ENCODE results near the gene SPINK5.

The SPINK5 gene

DNA sequence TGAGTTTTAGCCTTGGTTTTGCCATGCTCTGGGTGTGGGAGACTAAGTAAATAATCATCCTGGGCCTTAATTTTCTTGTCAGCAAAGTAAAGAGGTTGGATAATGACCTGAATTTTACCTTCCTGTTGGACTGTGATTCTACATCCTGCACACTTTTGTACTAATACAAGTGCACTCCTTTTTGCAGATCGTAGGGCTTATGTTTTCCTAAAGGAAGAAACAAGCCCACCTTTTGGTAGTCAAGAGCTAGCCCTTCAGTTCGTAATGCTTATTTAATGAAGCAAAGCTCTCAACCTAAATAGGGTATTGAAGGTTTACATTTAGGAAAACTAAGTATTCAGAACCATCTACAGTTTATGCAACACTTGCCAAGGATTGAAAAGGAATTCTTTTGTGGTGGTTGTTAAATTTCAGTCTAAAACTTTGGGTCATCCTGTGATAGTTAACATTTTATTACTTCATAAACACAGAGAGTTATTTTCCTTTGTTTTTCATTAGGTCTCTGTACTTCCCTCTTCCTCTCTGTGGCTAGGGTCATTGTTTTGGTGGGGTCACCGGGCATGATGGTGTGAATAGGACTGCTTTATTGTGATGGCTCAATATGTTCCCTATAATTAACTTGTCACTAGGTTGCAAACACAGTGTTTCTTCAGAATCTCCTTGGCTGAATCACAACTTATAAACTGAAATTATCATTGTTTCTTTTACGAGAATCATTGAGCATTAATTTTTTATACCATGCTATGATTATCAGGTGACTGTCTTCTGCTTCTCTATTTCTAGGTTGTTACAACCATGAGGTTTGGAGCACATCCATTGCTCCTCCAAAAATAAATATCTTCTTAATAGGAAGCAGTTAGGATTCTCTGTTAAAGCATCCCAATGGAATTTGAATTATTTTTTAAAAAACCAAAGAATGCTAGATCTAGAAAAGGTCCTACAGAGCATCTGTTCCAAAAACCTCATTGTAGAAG lies 28.5 kb downstream of the SPINK5 start:
- no peak for DNase-seq (ENCODE audit: low spot score)

DNA sequence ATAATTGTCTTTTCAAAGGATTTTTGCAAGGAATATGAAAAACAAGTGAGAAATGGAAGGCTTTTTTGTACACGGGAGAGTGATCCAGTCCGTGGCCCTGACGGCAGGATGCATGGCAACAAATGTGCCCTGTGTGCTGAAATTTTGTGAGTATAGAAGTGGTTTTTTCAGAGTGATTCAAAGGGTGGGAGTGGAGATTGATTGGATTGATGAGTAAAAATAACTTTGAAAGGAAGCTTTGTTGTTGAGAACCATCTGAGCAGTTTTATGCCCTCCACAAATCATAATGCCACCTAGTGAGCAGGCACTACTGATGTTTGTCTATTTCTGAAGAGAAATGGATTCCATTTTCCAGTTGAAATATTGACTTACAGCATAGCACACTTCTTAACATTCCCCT lies 30.6 kb downstream of the SPINK5 start:
- DNase-seq (ENCODE audit: low spot score), result no peak

DNA sequence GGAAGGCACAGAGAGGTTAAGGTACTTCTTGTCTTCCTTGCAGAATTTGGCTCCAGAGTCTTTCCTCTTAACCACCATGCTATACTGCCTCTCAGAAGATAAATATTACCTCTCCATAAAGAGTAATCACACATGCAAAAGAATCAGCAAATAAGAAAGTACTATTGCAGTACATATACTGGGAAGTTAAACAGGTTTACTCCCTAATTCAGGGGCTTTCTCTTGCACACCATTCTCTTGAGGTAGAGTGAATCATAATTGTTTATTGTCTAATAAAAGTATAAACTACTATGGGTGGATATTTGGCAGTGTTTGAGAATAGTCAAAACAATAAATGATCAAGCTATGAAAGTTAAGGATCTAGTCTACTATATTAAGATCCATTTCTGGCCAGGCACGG lies 40.4 kb downstream of the SPINK5 start:
- no peak for DNase-seq (ENCODE audit: low spot score)

DNA sequence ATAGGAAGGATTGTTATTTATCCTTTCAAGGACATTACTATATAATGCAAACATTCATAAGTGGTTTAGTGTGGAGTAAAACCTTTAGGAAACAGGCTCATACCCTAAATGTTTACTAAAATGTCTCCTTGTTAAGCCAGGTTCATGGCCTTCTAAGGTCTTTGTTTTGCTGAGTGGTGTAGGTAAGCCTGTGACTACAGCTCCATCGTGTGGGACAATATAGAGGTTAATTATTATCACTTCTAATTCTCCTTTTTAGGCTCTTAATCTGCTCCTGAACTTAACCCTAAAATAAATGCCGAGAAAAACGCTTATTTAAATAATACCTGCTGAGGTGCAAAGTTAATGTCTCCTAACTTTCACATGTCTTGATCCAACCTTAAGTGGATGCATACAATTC lies 43.8 kb downstream of the SPINK5 start:
- no peak for DNase-seq (ENCODE audit: low spot score)

DNA sequence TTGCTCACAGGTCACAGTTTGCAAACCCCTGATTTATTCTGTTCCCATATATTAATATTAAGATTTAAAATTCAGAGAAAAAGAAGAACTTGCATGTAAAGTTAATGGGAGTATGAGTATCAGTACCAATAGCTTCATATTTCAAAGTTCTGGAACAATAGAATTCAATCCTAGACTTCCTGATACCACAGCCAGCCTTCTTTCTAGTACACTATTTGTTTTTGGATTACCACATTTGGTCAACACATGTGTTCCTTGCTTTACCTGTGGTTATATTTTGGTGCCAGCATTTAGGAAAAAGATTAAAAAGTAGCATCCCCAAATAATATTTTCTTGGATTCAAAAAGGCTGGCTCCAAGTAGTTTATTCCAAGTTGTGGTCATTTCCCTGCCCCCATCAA lies 49.5 kb downstream of the SPINK5 start:
- DNase-seq (ENCODE audit: low spot score), result no peak

DNA sequence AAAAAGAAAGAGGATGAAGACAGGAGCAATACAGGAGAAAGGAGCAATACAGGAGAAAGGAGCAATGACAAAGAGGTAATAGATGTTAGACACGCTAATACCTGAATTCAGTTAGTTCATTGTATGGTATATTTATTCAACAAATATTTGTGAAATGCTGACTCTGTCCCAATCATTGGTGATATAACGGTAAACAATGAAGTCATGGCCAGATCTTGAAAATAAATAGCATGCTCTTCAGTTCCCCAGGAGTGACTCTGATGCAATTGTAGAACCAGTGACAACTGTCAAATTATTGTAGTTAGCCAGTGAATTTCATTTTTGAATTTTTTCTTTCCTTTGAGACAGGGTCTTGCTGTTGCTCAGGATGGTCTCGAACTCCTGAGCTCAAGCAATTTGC lies 56.5 kb downstream of the SPINK5 start:
- no peak for DNase-seq (ENCODE audit: low spot score)

DNA sequence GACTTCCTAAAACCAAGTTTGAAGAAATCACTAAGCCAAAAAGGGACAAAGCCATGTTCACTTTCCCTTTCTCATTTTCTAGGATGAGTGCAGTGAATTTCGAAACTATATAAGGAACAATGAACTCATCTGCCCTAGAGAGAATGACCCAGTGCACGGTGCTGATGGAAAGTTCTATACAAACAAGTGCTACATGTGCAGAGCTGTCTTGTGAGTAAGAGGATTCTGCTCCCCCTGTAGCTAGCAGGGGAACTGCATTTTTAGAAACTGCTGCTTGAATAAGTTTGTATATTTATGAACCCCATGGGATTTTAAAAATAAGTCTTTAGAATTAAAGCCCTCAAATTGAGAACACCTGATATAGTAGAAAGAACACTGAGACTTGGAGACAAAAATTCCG lies 61.9 kb downstream of the SPINK5 start:
- DNase-seq (ENCODE audit: low spot score), result no peak

DNA sequence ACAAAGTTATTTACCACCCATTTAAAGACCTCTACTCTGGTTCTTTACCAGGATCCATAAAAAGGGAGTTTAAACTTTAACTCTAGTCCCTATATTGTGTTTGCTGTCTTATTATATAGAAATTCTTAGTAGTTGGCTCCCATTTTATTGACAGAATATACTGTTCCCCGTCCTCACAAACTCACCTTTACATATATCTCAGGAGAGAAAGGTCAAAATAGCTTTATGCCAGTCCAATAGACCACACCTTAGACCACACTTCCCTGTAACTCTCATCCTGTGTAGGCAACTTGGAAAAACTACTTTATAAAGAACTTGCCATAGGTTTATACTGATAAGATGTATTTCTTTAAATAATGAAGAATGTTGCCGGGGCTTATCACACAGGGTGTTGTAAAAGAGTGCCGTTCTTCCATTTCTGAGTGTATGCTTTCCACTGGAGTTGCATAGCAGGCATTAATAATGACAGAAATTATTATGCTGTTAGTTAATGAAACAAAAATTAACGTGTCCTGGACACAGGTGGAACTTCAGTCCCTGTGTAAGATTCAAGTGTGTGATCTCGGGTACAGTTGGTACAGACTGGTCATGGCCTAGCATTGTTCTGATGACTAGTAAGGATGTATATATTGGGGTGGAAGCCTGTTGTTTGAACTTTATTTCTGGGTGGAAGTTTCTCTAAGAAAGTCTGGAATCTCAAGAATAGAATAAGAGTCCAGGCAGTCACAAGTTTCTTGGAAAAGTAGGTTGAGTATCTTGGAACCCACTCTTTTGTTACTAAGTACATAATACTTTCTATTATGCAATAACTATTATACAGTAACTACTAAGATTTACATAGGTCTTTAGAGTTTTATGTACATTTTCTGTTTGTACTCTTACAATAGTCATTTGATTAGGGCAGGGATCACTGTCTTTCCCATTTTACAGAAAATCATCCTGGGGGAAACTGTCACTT lies 71.6 kb downstream of the SPINK5 start:
- DNase-seq (ENCODE audit: low spot score), result no peak

DNA sequence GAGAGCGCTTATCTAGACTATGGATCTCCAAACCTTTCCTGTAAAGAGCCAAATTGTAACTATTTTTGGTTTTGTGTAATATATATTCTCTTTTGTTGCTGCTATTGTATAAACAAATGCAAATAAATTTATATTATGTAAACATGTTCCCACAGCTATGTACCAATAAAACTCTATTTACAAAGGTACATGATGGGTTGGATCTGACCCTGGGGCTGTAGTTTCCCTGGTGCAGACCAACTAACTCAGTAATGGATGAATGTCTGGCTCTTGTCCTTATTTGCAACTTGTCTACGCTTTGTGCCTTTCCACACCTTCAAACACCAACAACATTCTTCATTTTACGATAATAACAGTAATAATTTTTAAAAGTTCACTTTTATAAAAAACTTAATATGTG lies 77.1 kb downstream of the SPINK5 start:
- no peak for DNase-seq (ENCODE audit: low spot score)

DNA sequence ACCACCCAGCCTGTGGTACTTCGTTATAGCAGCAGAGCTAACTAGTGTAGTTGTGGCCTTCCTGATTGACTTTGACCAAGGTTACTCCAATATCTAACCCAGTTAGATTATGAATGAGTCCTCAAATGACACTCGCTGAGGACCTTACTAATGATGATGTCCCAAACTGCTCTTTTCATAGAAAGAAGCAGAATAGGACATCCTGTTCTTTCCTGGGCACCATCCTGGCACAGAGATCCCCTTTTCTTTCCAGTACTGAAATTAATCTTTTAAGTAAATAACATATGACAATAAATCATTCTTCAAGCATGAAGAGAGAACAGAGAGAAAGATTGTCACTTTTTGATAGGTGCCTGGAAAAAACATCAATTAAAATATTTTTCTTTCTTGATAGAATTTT lies 77.9 kb downstream of the SPINK5 start:
- no peak for DNase-seq (ENCODE audit: low spot score)

DNA sequence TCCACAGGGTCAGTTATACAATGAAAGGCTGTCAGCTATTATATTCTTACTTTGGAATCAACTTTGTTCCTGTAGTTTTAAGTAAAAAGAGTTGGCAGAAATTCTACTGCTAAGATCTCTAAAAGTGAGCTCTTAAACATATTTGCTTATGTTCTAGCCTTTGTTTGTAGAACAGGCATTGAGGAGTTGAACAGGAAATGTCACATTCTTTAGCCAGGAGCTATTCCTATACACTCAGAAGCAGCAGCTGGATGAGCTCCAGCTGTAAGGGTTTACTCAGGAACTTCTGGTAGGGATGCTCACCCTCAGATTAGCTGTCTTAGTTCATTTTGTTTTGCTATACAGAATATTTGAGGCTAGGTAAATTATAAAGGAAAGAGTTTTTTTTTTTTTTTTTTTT lies 82.1 kb downstream of the SPINK5 start:
- DNase-seq (ENCODE audit: low spot score), result no peak

DNA sequence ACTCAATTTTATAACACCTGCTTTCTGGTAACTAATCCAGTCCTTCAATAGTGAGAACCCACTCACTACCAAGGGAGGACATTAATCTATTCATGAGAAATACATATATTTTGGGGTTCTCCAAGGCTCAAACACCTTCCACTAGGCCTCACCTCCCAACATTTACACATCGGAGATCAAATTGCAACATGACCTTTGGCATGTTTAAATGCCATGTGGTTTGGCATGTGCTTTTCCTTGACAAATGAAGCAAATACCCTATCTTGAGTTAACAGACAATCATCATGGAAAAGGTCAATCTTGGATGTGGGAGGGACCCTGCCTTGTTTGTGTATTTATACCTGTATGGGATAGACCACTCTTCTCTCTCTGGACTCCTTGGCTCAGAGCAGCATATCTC lies 82.7 kb downstream of the SPINK5 start:
- DNase-seq (ENCODE audit: low spot score), result no peak

DNA sequence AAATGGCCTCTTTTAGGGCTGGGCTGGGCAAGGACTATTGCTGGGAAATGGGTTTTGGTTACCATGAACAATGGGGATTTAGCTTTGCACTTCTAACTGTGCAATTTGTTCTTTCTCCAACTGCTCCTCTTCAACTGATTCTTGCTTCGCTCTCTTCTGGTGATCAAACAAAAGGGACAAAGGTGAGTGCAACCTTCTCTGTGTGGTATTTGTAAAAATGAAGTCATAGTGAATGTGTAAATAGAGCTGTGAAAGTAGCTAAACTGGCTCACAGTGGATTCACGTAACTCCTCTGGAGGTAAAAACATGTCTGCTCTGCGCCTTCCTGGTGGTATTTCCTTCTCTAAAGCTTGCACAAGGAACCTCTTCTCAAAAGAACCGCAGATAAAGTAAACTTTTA lies 83.6 kb downstream of the SPINK5 start:
- DNase-seq (ENCODE audit: low spot score), result no peak

DNA sequence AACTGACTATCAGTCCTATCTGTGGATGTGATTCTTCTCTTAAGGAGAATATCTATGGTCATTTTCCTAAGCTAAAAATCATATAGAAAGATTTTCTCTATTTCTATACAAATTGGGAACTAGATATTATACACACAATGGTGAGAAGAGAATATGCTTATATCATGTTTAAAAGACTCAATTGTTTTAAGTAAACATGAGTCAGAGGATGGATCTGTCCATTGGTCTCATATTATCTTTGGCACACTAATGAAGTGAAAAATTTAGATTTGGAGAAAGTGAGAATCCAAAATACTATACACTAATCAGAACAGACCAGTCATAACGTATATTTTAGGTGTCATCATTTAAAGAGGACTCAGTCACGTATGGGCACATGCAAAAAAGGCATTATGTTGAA lies 88.1 kb downstream of the SPINK5 start:
- no peak for DNase-seq (ENCODE audit: low spot score)

DNA sequence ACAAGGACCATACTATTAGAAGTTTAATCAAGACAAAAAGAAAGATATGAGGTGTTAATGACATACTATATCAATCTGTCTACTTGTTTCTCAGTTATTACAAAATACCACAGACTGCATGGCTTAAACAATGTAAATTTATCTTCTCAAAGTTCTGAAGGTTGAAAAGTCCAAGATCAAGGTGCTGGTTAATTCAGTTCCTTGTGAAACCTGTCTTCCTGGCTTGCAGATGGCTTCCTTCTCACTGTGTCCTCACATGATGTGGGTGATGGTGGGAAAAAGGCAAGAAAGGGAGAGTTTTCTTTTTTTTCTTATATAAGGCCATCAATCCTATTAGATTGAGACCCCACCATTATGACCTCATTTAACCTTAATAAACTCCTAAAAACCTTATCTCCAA lies 89.0 kb downstream of the SPINK5 start:
- no peak for DNase-seq (ENCODE audit: low spot score)

DNA sequence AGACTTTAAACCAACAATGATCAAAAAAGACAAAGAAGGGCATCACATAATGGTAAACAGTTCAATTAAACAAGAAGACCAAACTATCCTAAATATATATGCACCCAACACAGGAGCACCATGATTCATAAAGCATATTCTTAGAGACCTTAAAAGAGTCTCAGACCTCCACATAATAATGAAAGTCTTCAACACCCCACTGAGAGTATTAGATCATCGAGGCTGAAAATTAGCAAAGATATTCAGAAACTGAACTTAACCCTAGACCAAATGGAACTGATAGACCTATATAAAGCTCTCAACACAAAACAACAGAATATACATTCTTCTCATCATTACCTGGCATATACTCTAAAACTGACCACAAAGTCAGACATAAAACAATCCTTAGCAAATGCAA lies 92.8 kb downstream of the SPINK5 start:
- no peak for DNase-seq (ENCODE audit: low spot score)

DNA sequence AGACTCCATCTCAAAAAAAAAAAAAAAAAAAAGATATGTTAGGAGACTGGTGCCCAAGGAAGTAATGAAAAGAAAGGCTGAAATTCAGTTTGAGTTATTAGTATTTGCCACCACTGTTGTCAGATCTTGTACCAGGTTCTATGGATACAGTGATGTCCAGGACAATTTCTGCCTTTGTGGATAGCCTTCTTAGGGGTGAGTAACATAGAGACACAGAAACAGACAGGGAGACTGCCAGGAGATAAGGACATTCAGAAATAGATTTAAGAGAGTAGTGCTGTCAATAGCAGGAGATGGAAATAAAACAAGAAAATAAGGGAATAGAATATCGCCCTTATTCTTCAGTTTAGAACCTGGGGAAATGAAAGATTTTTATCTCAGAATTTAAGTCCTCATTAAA lies 98.3 kb downstream of the SPINK5 start:
- DNase-seq (ENCODE audit: low spot score), result no peak

DNA sequence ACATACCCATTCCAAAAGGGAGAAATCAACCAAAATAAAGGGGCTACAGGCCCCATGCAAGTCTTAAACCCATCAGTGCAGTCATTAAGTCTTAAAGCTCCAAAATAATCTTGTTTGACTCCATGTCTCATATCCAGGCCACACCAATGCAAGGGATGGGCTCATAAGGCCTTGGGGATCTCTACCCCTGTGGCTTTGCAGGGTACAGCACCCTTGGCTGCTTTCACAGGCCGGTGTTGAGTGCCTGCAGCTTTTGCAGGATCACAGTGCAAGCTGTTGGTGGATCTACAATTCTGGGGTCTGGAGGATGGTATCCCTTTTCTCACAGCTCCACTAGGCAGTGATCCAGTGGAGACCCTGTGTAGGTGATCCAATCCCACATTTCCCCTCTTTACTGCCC lies 99.6 kb downstream of the SPINK5 start:
- no peak for DNase-seq (ENCODE audit: low spot score)

DNA sequence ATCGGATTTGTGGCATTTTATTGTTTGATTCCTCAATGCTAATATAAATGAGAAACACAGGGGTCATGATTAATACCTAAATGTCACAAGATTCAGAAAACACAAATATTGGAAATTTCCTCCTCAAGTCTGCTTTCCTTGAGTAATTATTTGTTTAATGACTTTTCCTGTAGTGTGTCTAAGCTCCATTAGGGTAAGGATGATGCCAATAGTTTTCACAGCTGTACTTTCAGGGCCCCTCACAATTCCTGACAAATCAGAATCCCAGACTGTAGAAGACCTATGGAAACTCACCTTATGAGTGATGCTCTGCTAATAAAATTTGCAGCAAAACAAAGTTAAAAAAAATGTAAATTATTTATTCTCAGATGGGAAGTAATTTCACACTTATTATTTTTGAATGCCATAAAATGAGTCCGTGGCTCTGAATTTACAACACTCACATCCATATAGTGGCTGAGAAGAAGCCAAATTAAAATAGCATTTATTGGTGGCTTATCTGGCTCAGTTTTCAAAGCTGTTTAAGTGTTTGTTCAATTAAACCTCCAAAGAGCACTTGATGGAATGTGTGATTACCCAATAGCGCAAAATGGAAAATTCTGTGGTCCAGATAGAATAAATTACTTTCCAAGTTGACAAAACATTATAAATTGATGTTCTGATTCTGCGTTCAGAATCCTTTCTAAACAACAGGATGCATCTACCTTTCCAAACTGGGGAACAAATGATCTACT lies 102.9 kb downstream of the SPINK5 start:
- DNase-seq (ENCODE audit: low spot score), result no peak

DNA sequence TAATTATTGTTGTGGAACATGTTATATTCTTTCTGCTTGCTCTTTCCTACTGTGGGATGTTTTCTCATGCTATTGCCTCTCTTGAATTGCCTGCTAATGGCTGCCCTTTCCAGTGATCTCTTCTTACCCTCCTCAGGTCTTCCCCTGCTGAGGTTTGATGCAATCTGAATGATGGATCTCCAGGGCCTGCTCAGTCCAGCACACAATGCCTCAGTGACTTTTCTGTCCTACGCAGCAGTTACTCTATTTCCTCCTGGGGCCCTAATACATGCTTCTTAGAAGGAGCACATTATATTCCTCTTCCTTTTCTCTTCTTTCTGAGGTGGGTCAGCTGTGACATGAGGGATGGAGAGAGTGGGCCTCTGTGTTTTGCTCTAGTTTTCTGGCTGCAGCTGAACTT lies 104.5 kb downstream of the SPINK5 start, which contains the start of gene SPINK14:
Gene SPINK14, plus strand, starts transcription at position 301 of the 400 bp plus-strand sequence. CDS start 1,187 bp downstream, outside the sequence.
- DNase-seq (ENCODE audit: low spot score), result no peak

DNA sequence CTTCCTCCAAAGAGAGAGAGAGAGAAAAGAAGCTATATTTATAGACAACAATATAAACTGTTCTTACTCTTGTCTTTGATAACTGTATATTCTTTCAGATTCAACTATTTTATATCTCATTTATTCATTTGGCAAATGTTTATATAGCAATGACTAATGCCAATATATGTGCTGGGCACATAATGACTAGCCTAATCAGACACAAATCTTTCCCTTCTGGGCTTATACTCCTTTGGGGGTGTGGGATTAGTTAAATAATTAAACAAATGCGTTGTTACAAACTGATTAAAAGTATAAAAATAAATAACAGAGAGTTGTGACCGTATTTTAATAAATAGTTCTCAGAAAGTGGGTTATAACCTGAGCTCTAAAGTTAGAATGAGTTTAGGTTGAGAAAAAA lies 108.6 kb downstream of the SPINK5 start:
- DNase-seq (ENCODE audit: low spot score), result no peak

DNA sequence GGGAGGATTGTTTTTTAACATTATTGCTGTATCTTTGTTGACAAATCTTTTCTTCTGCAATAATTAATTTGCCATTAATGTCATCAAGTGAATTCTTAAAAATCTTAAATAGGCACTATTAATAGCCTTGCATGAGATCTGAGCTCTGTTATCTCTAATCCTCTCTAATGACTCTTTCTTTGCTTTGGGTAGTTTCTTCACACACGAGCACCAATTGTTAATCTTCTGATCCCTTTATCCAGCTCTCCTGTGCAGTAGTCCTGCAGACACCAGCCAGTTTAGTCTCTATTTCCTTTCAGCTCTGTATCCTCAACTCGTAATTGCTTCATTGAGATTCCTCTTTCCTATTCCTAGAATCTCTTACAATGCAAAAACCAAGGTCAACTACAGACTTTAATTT lies 112.7 kb downstream of the SPINK5 start:
- DNase-seq (ENCODE audit: low spot score), result no peak
